PFSK-1 (cell line): ENCODE measurements around the gene NDUFC2.

Experiments used
- FOXP2 ChIP-seq: optimal IDR thresholded peaks from 2 replicates; pipeline ENCODE3; 2011; ENCODE audit warnings: borderline replicate concordance, control low read depth, inconsistent platforms; ENCODE audit not compliant: insufficient read depth; ENCODE audit errors: extremely low read length, extremely low read depth
- POLR2AphosphoS5 ChIP-seq: IDR thresholded peaks from 2 replicates; pipeline ENCODE4 v1.6.1; 2012; ENCODE audit warnings: low read depth, mild to moderate bottlenecking, control low read depth, low read length, moderate library complexity
- REST ChIP-seq, 2 experiments: IDR thresholded peaks; 2 replicates each; pipeline versions ENCODE4 v1.6.1 to v1.8.0; 2011 to 2012; ENCODE audit warnings: low read depth in 2 of 2, low read length in 2 of 2, control low read depth in 1 of 2, inconsistent platforms in 1 of 2, mild to moderate bottlenecking in 1 of 2, moderate library complexity in 1 of 2; ENCODE audit not compliant: insufficient read depth in 1 of 2
- SIN3A ChIP-seq: IDR thresholded peaks from 2 replicates; pipeline ENCODE4 v1.6.1; 2012; ENCODE audit warnings: mild to moderate bottlenecking, low read length, moderate library complexity, borderline replicate concordance; ENCODE audit not compliant: insufficient read depth
- TAF1 ChIP-seq: IDR thresholded peaks from 2 replicates; pipeline ENCODE4 v1.6.1; 2012; ENCODE audit warnings: low read length, control low read depth, borderline replicate concordance; ENCODE audit not compliant: insufficient read depth

The NDUFC2 gene

GRCh38 chr11:78078218-78079167 is 1.2 kb downstream of the NDUFC2 start:
- TF ChIP-seq REST (IDR thresholded peaks at IDR 0.05; ENCODE audit: insufficient read depth in 1 of 2, low read depth in 2 of 2, low read length in 2 of 2) (no peak), POLR2AphosphoS5 (no peak), FOXP2 (no peak), SIN3A (no peak), TAF1 (no peak)

GRCh38 chr11:78076733-78077403 is 2.8 kb downstream of the NDUFC2 start:
- TF ChIP-seq REST (IDR thresholded peaks at IDR 0.05; ENCODE audit: insufficient read depth in 1 of 2, low read depth in 2 of 2, low read length in 2 of 2) (no peak), FOXP2 (no peak), SIN3A (no peak), POLR2AphosphoS5 (no peak), TAF1 (no peak)

GRCh38 chr11:78074756-78075155 is 4.9 kb downstream of the NDUFC2 start:
- TF ChIP-seq POLR2AphosphoS5 (no peak), REST (IDR thresholded peaks at IDR 0.05; ENCODE audit: insufficient read depth in 1 of 2, low read depth in 2 of 2, low read length in 2 of 2) (no peak), FOXP2 (no peak), TAF1 (no peak), SIN3A (no peak)

- TF ChIP-seq REST (IDR thresholded peaks at IDR 0.05; ENCODE audit: insufficient read depth in 1 of 2, low read depth in 2 of 2, low read length in 2 of 2): no peak
Measured at GRCh38 chr11:78072455-78072854, 7.2 kb downstream of the NDUFC2 start.
